ENCODE data around the gene SERPIND1.
"Not testable (repeated sequence)": the region's sequence is repeated elsewhere in the genome, so short reads cannot be mapped to it uniquely, and the experiment has no call there.

The SERPIND1 gene

GRCh38 chr22:20823264-20823663 lies 49.4 kb downstream of the SERPIND1 start:
- TF ChIP-seq CREB5 (CRISPR knock-in tag; IDR thresholded peaks at IDR 0.05; ENCODE audit: low read depth) (no peak), ZC3H10 (CRISPR knock-in tag; IDR thresholded peaks at IDR 0.05) (no peak), ZNF70 (CRISPR knock-in tag; IDR thresholded peaks at IDR 0.05) (no peak), CSRNP3 (CRISPR knock-in tag; IDR thresholded peaks at IDR 0.05) (no peak), TOX (CRISPR knock-in tag; IDR thresholded peaks at IDR 0.05; ENCODE audit: borderline replicate concordance) (no peak), TCF4 (CRISPR knock-in tag; IDR thresholded peaks at IDR 0.05; ENCODE audit: borderline replicate concordance) (no peak), OSR1 (CRISPR knock-in tag; IDR thresholded peaks at IDR 0.05) (no peak), ARNTL (CRISPR knock-in tag; IDR thresholded peaks at IDR 0.05; ENCODE audit: borderline replicate concordance, low read depth) (no peak), ZNF565 (CRISPR knock-in tag; conservative IDR thresholded peaks at IDR 0.05; ENCODE audit: low read depth) (no peak), PPARA (CRISPR knock-in tag; IDR thresholded peaks at IDR 0.05; ENCODE audit: borderline replicate concordance) (no peak), BACH2 (CRISPR knock-in tag; IDR thresholded peaks at IDR 0.05; ENCODE audit: borderline replicate concordance) (no peak), ZFP30 (CRISPR knock-in tag; IDR thresholded peaks at IDR 0.05) (no peak), POU6F1 (CRISPR knock-in tag; IDR thresholded peaks at IDR 0.05; ENCODE audit: borderline replicate concordance, low read depth) (no peak), RARB (CRISPR knock-in tag; IDR thresholded peaks at IDR 0.05) (no peak)
- no peak for ATAC-seq

GRCh38 chr22:20825216-20825615 lies 51.3 kb downstream of the SERPIND1 start:
- not testable (repeated sequence) for ATAC-seq

- no peak for TF ChIP-seq CREB5 (CRISPR knock-in tag; IDR thresholded peaks at IDR 0.05; ENCODE audit: low read depth)
- no peak for TF ChIP-seq CSDC2 (CRISPR knock-in tag; IDR thresholded peaks at IDR 0.05)
- no peak for TF ChIP-seq ZFP3 (CRISPR knock-in tag; IDR thresholded peaks at IDR 0.05)
- TF ChIP-seq ZNF565 (CRISPR knock-in tag; conservative IDR thresholded peaks at IDR 0.05; ENCODE audit: low read depth), result no peak
- TF ChIP-seq ARNTL (CRISPR knock-in tag; IDR thresholded peaks at IDR 0.05; ENCODE audit: borderline replicate concordance, low read depth), result no peak
- TF ChIP-seq TCF4 (CRISPR knock-in tag; IDR thresholded peaks at IDR 0.05; ENCODE audit: borderline replicate concordance), result no peak
- TF ChIP-seq BACH2 (CRISPR knock-in tag; IDR thresholded peaks at IDR 0.05; ENCODE audit: borderline replicate concordance), result no peak
- no peak for TF ChIP-seq OSR1 (CRISPR knock-in tag; IDR thresholded peaks at IDR 0.05)
- TF ChIP-seq ISL1 (CRISPR knock-in tag; IDR thresholded peaks at IDR 0.05), result no peak
- no peak for TF ChIP-seq TSHZ2 (CRISPR knock-in tag; IDR thresholded peaks at IDR 0.05)
- no peak for TF ChIP-seq SNAI2 (CRISPR knock-in tag; IDR thresholded peaks at IDR 0.05)
- TF ChIP-seq ZNF70 (CRISPR knock-in tag; IDR thresholded peaks at IDR 0.05), result no peak
- no peak for TF ChIP-seq ESRRG (CRISPR knock-in tag; IDR thresholded peaks at IDR 0.05)
- TF ChIP-seq TOX (CRISPR knock-in tag; IDR thresholded peaks at IDR 0.05; ENCODE audit: borderline replicate concordance), result no peak
- TF ChIP-seq PATZ1 (CRISPR knock-in tag; IDR thresholded peaks at IDR 0.05; ENCODE audit: borderline replicate concordance), result no peak
- TF ChIP-seq ZNF8 (CRISPR knock-in tag; IDR thresholded peaks at IDR 0.05), result no peak
- TF ChIP-seq CSRNP3 (CRISPR knock-in tag; IDR thresholded peaks at IDR 0.05), result no peak
- TF ChIP-seq POU6F1 (CRISPR knock-in tag; IDR thresholded peaks at IDR 0.05; ENCODE audit: borderline replicate concordance, low read depth), result no peak
- no peak for ATAC-seq
Measured at GRCh38 chr22:20825624-20826023, 51.7 kb downstream of the SERPIND1 start.
